ENCODE data around the gene THAP3.
"Not testable (repeated sequence)": the region's sequence is repeated elsewhere in the genome, so short reads cannot be mapped to it uniquely, and the experiment has no call there.

The THAP3 gene

DNA sequence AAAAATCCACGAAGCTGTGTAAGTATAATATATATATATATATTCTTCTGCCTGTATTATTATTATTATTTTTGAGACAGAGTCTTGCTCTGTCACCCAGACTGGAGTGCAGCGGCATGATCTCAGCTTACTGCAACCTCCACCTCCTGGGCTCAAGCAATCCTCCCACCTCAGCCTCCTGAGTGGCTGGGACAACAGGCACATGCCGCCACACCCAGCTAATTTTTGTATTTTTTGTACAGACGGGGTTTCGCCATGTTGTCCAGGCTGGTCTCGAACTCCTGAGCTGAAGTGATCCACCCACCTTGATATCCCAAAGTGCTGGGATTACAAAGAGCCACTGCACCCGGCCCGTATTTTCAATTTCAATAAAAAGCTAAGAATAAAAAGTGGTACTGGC lies 24.7 kb upstream of the THAP3 start:
- 92 to 95% methylated on average over 7 of the region's 8 CpGs for WGBS, 2 experiments
- H3K9me3 ChIP-seq (ENCODE audit: control insufficient read depth, low read length); H3K27ac ChIP-seq (ENCODE audit: insufficient read depth, low read depth, low read length, poor library complexity, severe bottlenecking); H3K36me3 ChIP-seq (ENCODE audit: control insufficient read depth, insufficient read depth, low read length): not testable (repeated sequence)
- Histone ChIP-seq H3K27me3 (ENCODE audit: control insufficient read depth, insufficient read depth, low read length, poor library complexity, severe bottlenecking) (peaks cover 20% of the 10 kb centered on the region), H3K4me3 (ENCODE audit: insufficient read depth, low read depth, low read length) (peak overlapping the region; percentile 71), H3K4me1 (ENCODE audit: control insufficient read depth, insufficient read depth, low read length) (peaks cover 18% of the 10 kb centered on the region)

DNA sequence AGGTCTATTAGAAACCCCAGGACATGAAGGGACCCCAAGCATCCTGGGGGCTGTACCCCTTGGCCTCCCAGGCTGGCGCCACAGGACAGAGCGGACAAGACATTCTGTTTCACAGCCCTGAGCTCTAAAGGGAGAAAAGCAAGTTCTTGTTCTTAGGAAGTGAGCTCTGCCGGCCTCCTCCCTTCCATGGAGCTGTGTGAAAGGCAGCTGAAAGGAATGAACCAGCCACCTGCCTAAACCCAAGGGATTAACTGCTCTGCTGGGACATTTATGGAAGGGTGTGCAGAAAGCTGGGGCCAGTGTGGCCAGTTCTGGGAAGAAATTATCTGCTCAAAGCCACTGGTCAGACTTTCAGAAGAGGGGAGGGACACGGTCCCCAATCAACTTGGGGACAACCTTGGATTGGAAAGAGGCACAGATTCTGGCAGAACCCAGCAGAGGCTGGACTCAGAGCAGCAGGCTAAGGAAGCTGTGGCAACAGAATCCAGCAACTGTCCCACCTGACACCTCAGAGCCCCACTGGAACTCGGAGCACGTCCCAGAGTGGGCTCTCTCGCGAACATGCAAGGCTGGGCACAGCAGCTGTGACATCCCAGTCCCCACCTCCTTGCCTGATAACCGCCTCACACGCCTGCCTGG lies 24.1 kb upstream of the THAP3 start:
- peaks cover 20% of the 10 kb centered on the region for H3K27me3 ChIP-seq (ENCODE audit: control insufficient read depth, insufficient read depth, low read length, poor library complexity, severe bottlenecking)
- no peak overlapping the region for H3K27ac ChIP-seq (ENCODE audit: insufficient read depth, low read depth, low read length, poor library complexity, severe bottlenecking)
- WGBS, 2 experiments, result 23 to 25% methylated on average over 10 of the region's 10 CpGs
- H3K36me3 ChIP-seq (ENCODE audit: control insufficient read depth, insufficient read depth, low read length), result no peaks in the 10 kb centered on the region
- no peaks in the 10 kb centered on the region for H3K9me3 ChIP-seq (ENCODE audit: control insufficient read depth, low read length)
- peak overlapping the region; percentile 71 for H3K4me3 ChIP-seq (ENCODE audit: insufficient read depth, low read depth, low read length)
- H3K4me1 ChIP-seq (ENCODE audit: control insufficient read depth, insufficient read depth, low read length), result peaks cover 18% of the 10 kb centered on the region

DNA sequence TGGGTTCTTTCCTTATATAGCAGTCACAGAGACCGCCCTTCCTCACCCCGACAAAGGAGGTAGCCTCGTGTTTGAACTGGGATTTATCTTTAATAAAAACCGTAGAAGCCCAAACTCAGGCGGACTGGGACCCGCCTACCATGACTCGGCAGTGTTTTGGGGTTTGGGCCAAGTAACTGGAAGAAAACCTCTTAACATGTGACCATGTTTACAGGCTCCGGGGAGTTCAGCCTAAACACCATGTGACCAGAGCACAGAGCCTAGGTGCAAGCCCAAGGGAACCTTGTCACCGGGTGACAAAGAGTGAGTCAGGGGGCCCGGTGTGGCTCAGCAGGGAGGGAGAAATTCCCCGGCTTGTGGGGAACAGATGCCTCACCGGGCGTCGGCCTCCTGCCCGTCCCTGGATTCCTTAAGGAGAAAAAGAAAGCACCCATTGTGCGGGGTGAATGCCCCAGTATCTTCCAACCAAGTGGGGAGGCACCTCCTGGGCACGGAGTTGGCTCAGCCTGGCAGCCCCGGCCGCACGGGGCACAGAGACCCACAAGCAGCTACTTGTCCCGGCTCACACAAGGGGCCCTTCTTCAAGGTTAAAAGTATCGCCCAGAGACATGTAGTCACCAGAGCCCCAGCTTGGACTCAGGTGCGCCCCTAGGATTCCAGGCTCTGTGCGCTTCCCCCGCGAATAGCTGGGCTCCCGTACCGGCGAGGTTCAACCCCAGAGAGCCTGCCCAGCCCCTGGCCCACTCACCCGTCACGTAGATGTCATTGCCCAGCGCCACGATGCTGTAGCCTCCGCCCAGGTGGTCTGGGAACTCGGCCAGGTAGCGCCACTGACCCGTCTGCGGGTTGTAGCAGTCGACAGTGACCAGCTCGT lies 23.4 kb upstream of the THAP3 start:
- H3K9me3 ChIP-seq (ENCODE audit: control insufficient read depth, low read length), result no peaks in the 10 kb centered on the region
- no peaks in the 10 kb centered on the region for H3K36me3 ChIP-seq (ENCODE audit: control insufficient read depth, insufficient read depth, low read length)
- peaks cover 18% of the 10 kb centered on the region for H3K4me1 ChIP-seq (ENCODE audit: control insufficient read depth, insufficient read depth, low read length)
- no peak overlapping the region for H3K27ac ChIP-seq (ENCODE audit: insufficient read depth, low read depth, low read length, poor library complexity, severe bottlenecking)
- H3K4me3 ChIP-seq (ENCODE audit: insufficient read depth, low read depth, low read length), result peak overlapping the region; percentile 71
- peaks cover 20% of the 10 kb centered on the region for H3K27me3 ChIP-seq (ENCODE audit: control insufficient read depth, insufficient read depth, low read length, poor library complexity, severe bottlenecking)
- WGBS, 2 experiments, result 1% methylated on average over 40 of the region's 40 CpGs

DNA sequence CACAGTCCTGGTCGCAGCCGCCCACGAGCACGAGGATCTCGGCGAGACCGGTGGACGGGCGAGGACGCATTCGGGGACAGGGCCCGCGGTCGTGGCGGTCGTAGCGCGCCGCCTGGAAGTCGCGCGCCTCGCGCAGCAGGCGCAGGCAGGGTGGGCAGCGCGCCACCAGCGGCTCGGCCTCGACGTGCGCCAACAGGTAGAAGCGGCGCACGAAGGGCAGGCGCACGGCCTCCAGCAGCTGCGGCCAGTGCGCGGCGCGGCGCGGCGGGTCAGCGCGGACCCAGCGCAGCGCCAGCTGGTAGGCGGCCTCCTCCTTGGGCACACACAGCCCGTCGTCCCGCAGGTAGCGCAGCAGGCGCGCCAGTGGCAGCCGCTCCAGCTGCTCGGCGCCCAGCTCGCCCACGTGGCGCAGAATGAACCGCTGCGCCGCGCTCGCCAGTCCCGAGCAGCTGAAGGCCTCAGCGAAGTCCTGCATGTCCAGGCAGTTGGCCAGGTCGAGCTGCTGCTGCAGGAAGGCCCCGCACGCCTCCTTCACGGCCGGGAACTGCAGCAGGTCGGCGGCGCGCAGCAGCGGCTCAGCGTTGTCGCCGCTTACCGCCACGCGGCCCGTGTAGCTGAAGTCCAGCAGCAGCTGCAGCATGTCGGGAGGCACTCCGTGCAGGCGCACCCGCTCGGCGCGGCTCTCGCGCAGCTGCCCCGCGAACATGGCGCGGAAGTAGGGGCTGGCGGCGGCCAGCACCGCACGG lies 22.6 kb upstream of the THAP3 start:
- Histone ChIP-seq H3K36me3 (ENCODE audit: control insufficient read depth, insufficient read depth, low read length) (no peaks in the 10 kb centered on the region), H3K9me3 (ENCODE audit: control insufficient read depth, low read length) (no peaks in the 10 kb centered on the region), H3K27me3 (ENCODE audit: control insufficient read depth, insufficient read depth, low read length, poor library complexity, severe bottlenecking) (peaks cover 20% of the 10 kb centered on the region), H3K4me1 (ENCODE audit: control insufficient read depth, insufficient read depth, low read length) (peaks cover 18% of the 10 kb centered on the region), H3K27ac (ENCODE audit: insufficient read depth, low read depth, low read length, poor library complexity, severe bottlenecking) (no peak overlapping the region), H3K4me3 (ENCODE audit: insufficient read depth, low read depth, low read length) (peak overlapping the region; percentile 71)
- WGBS, 2 experiments, result 0 to 1% methylated on average over 103 of the region's 103 CpGs

DNA sequence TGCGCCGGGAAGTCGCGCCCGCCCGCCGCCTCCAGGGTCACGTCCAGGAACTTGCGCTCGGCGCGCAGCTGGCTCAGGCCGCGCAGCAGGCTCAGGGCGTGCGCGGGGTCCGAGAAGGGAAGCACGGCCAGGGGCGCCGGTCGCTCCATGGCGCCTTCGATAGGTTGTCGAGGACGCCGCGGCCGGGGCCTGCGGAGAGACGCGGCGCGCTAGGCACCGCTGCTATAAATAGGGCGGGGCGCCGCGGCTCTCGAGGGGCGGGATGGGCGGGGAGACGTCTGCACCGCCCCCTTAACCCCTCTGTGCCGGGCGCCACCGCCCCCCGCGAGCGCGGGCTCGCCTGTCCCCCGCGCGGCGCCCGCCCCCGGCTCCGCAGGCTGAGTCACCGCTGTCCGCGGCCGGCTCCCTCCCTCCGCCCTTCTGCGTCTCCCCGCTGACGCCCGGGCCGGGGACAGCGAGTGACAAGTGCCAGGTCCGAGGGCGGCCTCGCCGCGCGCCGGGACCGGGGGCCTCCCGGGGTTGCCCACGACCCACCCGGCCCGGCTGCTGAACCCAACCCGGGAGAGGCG lies 21.9 kb upstream of the THAP3 start, which contains the start of gene KLHL21:
KLHL21 (minus strand) TSS at position 201 of the 569 bp plus-strand sequence; CDS start at position 149, 52 bp downstream.
- Histone ChIP-seq H3K36me3 (ENCODE audit: control insufficient read depth, insufficient read depth, low read length) (no peaks in the 10 kb centered on the region), H3K27me3 (ENCODE audit: control insufficient read depth, insufficient read depth, low read length, poor library complexity, severe bottlenecking) (peaks cover 20% of the 10 kb centered on the region), H3K4me1 (ENCODE audit: control insufficient read depth, insufficient read depth, low read length) (peaks cover 18% of the 10 kb centered on the region), H3K4me3 (ENCODE audit: insufficient read depth, low read depth, low read length) (peak within 1 kb of the TSS; percentile 71), H3K27ac (ENCODE audit: insufficient read depth, low read depth, low read length, poor library complexity, severe bottlenecking) (peak within 1 kb of the TSS; percentile 80), H3K9me3 (ENCODE audit: control insufficient read depth, low read length) (no peaks in the 10 kb centered on the region)
- WGBS, 2 experiments, result 0% methylated on average over 84 of the region's 84 CpGs

DNA sequence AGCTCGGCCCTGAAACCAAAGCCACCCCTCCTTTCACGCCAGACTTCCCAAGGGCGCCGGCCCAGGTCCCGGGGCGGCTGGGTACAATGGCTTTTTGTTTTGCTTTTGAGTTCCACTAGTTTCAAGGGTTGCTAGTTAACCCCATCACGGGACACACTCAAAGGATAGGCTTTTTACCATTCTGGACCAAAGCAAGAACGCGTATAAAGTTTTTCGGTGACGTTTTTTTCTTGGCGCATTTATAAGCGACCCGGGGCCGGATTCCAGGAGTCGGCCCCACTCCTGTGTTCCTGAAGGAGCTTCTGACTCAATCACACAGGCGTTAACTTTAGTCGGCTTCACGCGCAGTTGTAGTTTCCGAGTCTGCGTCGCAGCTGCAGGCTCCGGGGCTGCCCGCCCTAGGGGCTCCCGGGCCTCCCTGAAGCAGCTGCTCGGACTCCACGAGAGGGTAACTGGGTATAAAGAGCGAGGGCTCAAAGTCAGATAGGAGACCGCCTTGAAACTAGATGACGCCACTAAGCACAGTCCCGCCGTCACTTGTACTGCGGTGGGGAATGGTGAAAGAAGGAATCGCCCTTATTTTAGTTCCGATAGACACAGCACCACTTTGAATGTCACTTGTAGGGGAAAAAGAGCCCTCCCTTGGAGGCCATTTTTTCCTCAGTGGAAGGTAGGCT lies 21.3 kb upstream of the THAP3 start:
- Histone ChIP-seq H3K27me3 (ENCODE audit: control insufficient read depth, insufficient read depth, low read length, poor library complexity, severe bottlenecking) (peaks cover 20% of the 10 kb centered on the region), H3K4me1 (ENCODE audit: control insufficient read depth, insufficient read depth, low read length) (peaks cover 18% of the 10 kb centered on the region), H3K27ac (ENCODE audit: insufficient read depth, low read depth, low read length, poor library complexity, severe bottlenecking) (peak overlapping the region; percentile 80), H3K9me3 (ENCODE audit: control insufficient read depth, low read length) (no peaks in the 10 kb centered on the region), H3K4me3 (ENCODE audit: insufficient read depth, low read depth, low read length) (peak overlapping the region; percentile 71), H3K36me3 (ENCODE audit: control insufficient read depth, insufficient read depth, low read length) (no peaks in the 10 kb centered on the region)
- WGBS, 2 experiments, result 3% methylated on average over 36 of the region's 36 CpGs

DNA sequence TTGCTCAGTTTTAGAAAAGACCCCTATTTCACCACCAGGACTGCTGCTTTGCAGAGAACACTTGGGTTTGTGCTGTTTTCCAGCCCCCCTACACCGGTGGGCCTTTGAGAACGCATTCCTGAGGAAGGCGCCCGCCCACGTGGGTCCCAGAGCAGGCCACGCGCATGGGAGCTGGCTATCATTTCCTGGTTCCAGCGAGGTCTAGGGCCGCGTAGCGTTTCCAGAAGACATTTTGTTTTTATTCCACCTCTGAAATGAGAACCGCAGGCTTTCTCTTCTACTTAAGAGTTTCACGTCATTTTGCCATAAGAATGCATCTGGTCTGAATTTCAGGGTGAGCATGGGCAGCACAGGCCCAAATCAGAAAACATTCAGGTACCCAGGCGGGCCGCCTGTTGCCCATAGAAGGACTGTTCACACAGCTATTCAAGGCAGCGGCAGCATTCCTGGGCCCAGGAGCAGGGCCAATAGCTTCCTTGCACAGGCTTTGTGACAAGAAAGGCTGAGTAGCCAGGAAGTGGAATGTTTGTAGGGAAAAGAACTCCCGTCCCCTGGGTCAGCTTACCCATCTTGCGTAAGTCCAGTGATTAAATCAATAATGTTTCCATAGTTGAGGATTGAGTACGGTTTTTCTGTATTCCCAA lies 20.6 kb upstream of the THAP3 start:
- no peaks in the 10 kb centered on the region for H3K9me3 ChIP-seq (ENCODE audit: control insufficient read depth, low read length)

DNA sequence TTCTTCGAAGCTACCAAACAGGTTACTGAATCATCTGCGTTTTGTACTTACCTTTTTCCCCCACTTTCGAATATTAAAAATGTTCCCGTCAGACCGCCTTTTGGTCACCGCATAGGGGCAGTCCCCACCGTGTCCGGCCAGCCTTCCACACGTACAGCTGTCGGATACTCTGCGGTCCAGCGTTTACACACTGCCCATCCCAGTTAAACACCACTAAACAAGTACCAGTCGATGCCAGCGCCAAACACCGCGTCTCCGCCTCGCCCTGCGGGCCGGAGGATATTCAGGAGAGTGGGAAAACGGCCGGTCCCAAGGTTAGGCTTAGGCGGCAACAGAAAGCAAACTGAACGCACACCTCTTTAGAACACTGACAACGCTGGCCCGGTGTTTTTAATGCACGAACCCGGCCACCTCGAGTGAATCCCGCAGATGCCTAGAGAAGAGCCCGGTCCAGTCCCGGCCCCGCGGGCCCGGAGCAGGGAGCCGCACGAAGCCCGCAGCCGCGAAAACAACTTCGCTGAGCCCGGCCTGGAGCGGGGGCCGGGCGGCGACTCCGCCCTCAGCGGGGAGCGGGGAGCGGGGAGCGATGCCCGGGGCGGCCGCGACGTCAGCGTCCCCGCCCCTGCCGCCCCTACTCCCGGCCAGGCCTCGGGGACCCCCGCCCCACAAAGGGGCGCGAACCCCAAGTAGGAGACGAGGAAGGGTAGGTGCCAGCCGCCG lies 11.9 kb upstream of the THAP3 start:
- no peaks in the 10 kb centered on the region for H3K9me3 ChIP-seq (ENCODE audit: control insufficient read depth, low read length)
- 1% methylated on average over 67 of the region's 67 CpGs for WGBS, 2 experiments
- peaks cover 6% of the 10 kb centered on the region for H3K36me3 ChIP-seq (ENCODE audit: control insufficient read depth, insufficient read depth, low read length)
- peaks cover 7% of the 10 kb centered on the region for H3K27me3 ChIP-seq (ENCODE audit: control insufficient read depth, insufficient read depth, low read length, poor library complexity, severe bottlenecking)
- H3K27ac ChIP-seq (ENCODE audit: insufficient read depth, low read depth, low read length, poor library complexity, severe bottlenecking), result no peak overlapping the region
- peaks cover 3% of the 10 kb centered on the region for H3K4me1 ChIP-seq (ENCODE audit: control insufficient read depth, insufficient read depth, low read length)
- H3K4me3 ChIP-seq (ENCODE audit: insufficient read depth, low read depth, low read length), result peak overlapping the region; percentile 93

More for the DNA sequence above, 20.6 kb upstream of the THAP3 start:
- Histone ChIP-seq H3K4me3 (ENCODE audit: insufficient read depth, low read depth, low read length) (peak overlapping the region; percentile 71), H3K4me1 (ENCODE audit: control insufficient read depth, insufficient read depth, low read length) (peaks cover 18% of the 10 kb centered on the region), H3K36me3 (ENCODE audit: control insufficient read depth, insufficient read depth, low read length) (no peaks in the 10 kb centered on the region), H3K27me3 (ENCODE audit: control insufficient read depth, insufficient read depth, low read length, poor library complexity, severe bottlenecking) (peaks cover 20% of the 10 kb centered on the region), H3K27ac (ENCODE audit: insufficient read depth, low read depth, low read length, poor library complexity, severe bottlenecking) (peak overlapping the region; percentile 80)
- 18 to 20% methylated on average over 18 to 19 of the region's 19 CpGs for WGBS, 2 experiments
